ENCODE data around the gene PTGIS.
"Not testable (repeated sequence)": the region's sequence is repeated elsewhere in the genome, so short reads cannot be mapped to it uniquely, and the experiment has no call there.

PTGIS gene

GRCh38 chr20:49579874-49580812 is 12.2 kb upstream of the PTGIS start:
- no peak for DNase-seq (ENCODE audit: low read depth)

- no peak for DNase-seq (ENCODE audit: low read depth)
These were observed 11.3 kb upstream of the PTGIS start for GRCh38 chr20:49579195-49579594.

- DNase-seq (ENCODE audit: low read depth) = no peak
These were observed 10.5 kb upstream of the PTGIS start for GRCh38 chr20:49578436-49578835.

GRCh38 chr20:49575551-49576060 is 7.7 kb upstream of the PTGIS start:
- no peak for DNase-seq (ENCODE audit: low read depth)

- no peak for DNase-seq (ENCODE audit: low read depth)
These were observed 6.0 kb upstream of the PTGIS start for GRCh38 chr20:49573900-49574416.

GRCh38 chr20:49572857-49573256 is 4.9 kb upstream of the PTGIS start:
- DNase-seq (ENCODE audit: low read depth) = no peak

GRCh38 chr20:49571553-49571835 is 3.6 kb upstream of the PTGIS start:
- no peak for DNase-seq (ENCODE audit: low read depth)

GRCh38 chr20:49570828-49571552 is 3.1 kb upstream of the PTGIS start:
- no peak for DNase-seq (ENCODE audit: low read depth)

- DNase-seq (ENCODE audit: low read depth) = no peak
These were observed 2.4 kb upstream of the PTGIS start for GRCh38 chr20:49570161-49570827.

- no peak for DNase-seq (ENCODE audit: low read depth)
These were observed 1.6 kb upstream of the PTGIS start for GRCh38 chr20:49569411-49570115.

- no peak for DNase-seq (ENCODE audit: low read depth)
These were observed 578 bp upstream of the PTGIS start for GRCh38 chr20:49568278-49569151.

GRCh38 chr20:49566401-49567364 is 1.3 kb downstream of the PTGIS start:
- DNase-seq (ENCODE audit: low read depth) = no peak

GRCh38 chr20:49564991-49565390 is 2.9 kb downstream of the PTGIS start:
- DNase-seq (ENCODE audit: low read depth) = not testable (repeated sequence)

GRCh38 chr20:49563015-49563980 is 4.6 kb downstream of the PTGIS start:
- DNase-seq (ENCODE audit: low read depth) = no peak

GRCh38 chr20:49562311-49563014 is 5.5 kb downstream of the PTGIS start:
- DNase-seq (ENCODE audit: low read depth) = no peak

GRCh38 chr20:49561806-49562205 is 6.1 kb downstream of the PTGIS start:
- DNase-seq (ENCODE audit: low read depth) = no peak

GRCh38 chr20:49561256-49561655 is 6.7 kb downstream of the PTGIS start:
- no peak for DNase-seq (ENCODE audit: low read depth)

GRCh38 chr20:49560646-49561045 is 7.3 kb downstream of the PTGIS start:
- DNase-seq (ENCODE audit: low read depth) = no peak

Data from stimulated activated CD8-positive, alpha-beta memory T cell treated with anti-CD3 and anti-CD28 coated beads, Interleukin-4, amount 100 ng/mL, for 24 hours (primary cell).